Measurements from ENCODE around the gene ZFPL1. TPM values are rescaled to one million over a fixed set of nuclear protein-coding genes. Genes with fewer than 3 reads are reported as not detected.
A peak's percentile ranks its signal among the peaks of the same experiment; 100 is the strongest.

Gene ZFPL1
- total RNA-seq, 1 donor: 28.9 TPM

GRCh38 chr11:65111744-65112545 lies 27.9 kb downstream of the ZFPL1 start, which contains the start of gene TM7SF2:
Gene TM7SF2 (plus strand): TSS chr11:65111872. CDS start chr11:65112016, 144 bp downstream.
- peak within 1 kb of the TSS; percentile 69 for H3K4me3 ChIP-seq (ENCODE audit: low read depth, low read length)
- DNase-seq (ENCODE audit: low read depth): peak; percentile 94
- TF ChIP-seq CTCF (IDR thresholded peaks at IDR 0.05; ENCODE audit: insufficient read depth, low read depth, low read length): no peak

GRCh38 chr11:65112546-65113360 lies 28.7 kb downstream of the ZFPL1 start:
- DNase-seq (ENCODE audit: low read depth): peak; percentile 43
- peak overlapping the region; percentile 69 for H3K4me3 ChIP-seq (ENCODE audit: low read depth, low read length)
- peak; percentile 78 for TF ChIP-seq CTCF (IDR thresholded peaks at IDR 0.05; ENCODE audit: insufficient read depth, low read depth, low read length)

GRCh38 chr11:65113361-65113756 lies 29.3 kb downstream of the ZFPL1 start:
- peak; percentile 28 for DNase-seq (ENCODE audit: low read depth)
- no peak for TF ChIP-seq CTCF (IDR thresholded peaks at IDR 0.05; ENCODE audit: insufficient read depth, low read depth, low read length)
- peak overlapping the region; percentile 69 for H3K4me3 ChIP-seq (ENCODE audit: low read depth, low read length)

- H3K4me3 ChIP-seq (ENCODE audit: low read depth, low read length): no peak overlapping the region
- TF ChIP-seq CTCF (IDR thresholded peaks at IDR 0.05; ENCODE audit: insufficient read depth, low read depth, low read length): no peak
- no peak for DNase-seq (ENCODE audit: low read depth)
These were observed 29.8 kb downstream of the ZFPL1 start for GRCh38 chr11:65113839-65114238.

- H3K4me3 ChIP-seq (ENCODE audit: low read depth, low read length): no peak overlapping the region
- no peak for TF ChIP-seq CTCF (IDR thresholded peaks at IDR 0.05; ENCODE audit: insufficient read depth, low read depth, low read length)
- no peak for DNase-seq (ENCODE audit: low read depth)
These were observed 30.6 kb downstream of the ZFPL1 start for GRCh38 chr11:65114538-65115171.

- TF ChIP-seq CTCF (IDR thresholded peaks at IDR 0.05; ENCODE audit: insufficient read depth, low read depth, low read length): no peak
- no peak overlapping the region for H3K4me3 ChIP-seq (ENCODE audit: low read depth, low read length)
- no peak for DNase-seq (ENCODE audit: low read depth)
These were observed 31.5 kb downstream of the ZFPL1 start for GRCh38 chr11:65115361-65116082.
